ENCODE data around the gene ATP6V1G3. TPM values are rescaled to one million over a fixed set of nuclear protein-coding genes. Genes with fewer than 3 reads are reported as not detected.

Gene ATP6V1G3
- total and polyA plus RNA-seq, 2 of the 4 experiments (the other 2 are of a cell fraction) = not detected

- 100% methylated on average over 1 of the region's 7 CpGs; no CpG with 5 or more reads in 1 of the 2 experiments for WGBS, 2 experiments (ENCODE audit: extremely low coverage in 2 of 2, insufficient read length in 1 of 2)
- H3K9me1 ChIP-seq (ENCODE audit: insufficient read depth, low read length) = no peaks in the 10 kb centered on the region
Observed at GRCh38 chr1:198538579-198539364, 1.7 kb downstream of the ATP6V1G3 start.

More at GRCh38 chr1:198538579-198539364, 1.7 kb downstream of the ATP6V1G3 start:
- H2BK120ac ChIP-seq (ENCODE audit: low read depth, low read length) = no peak overlapping the region
- H4K8ac ChIP-seq (ENCODE audit: low read depth in 2 of 2, low read length in 2 of 2) = no peak overlapping the region
- no peak overlapping the region for H4K5ac ChIP-seq (ENCODE audit: low read depth, low read length)
- no peak overlapping the region for H2AK5ac ChIP-seq (ENCODE audit: low read depth, low read length)
- no peaks in the 10 kb centered on the region for H3K79me1 ChIP-seq (ENCODE audit: low read depth in 1 of 2, low read length in 2 of 2)
- ATAC-seq (ENCODE audit: low read depth) = no peak
- H2BK5ac ChIP-seq (ENCODE audit: low read depth, low read length, poor library complexity, severe bottlenecking) = no peak overlapping the region
- no peak overlapping the region for H3K9ac ChIP-seq (ENCODE audit: low read depth, low read length)
- dilution Hi-C loops (cut with HindIII; ENCODE audit: low sequenced_read_pairs, unreplicated experiment) = no loop called here
- no peak overlapping the region for H3K18ac ChIP-seq (ENCODE audit: low read depth, low read length)
- DNase-seq = no peak
- no peak overlapping the region for H2AFZ ChIP-seq (replicated peaks; ENCODE audit: low read length, poor library complexity)
- in situ Hi-C loops (cut with MboI; ENCODE audit: low sequenced_read_pairs) = no loop called here
- H3K9me3 ChIP-seq (ENCODE audit: control insufficient read depth, insufficient read depth, low read length) = no peaks in the 10 kb centered on the region
- no peak overlapping the region for H3K56ac ChIP-seq (ENCODE audit: extremely low read depth, insufficient read depth, low read length)
- ChIA-PET POLR2A (ENCODE audit: unreplicated experiment) (no interaction called here), CTCF (no interaction called here)
- no peak overlapping the region for H3K27ac ChIP-seq (ENCODE audit: insufficient read depth, low read length)
- no peak overlapping the region for H3K14ac ChIP-seq (replicated peaks; ENCODE audit: low read depth, low read length)
- no peaks in the 10 kb centered on the region for H3K36me3 ChIP-seq (ENCODE audit: control insufficient read depth, insufficient read depth, low read length)
- no peak overlapping the region for H2BK20ac ChIP-seq (ENCODE audit: low read depth, low read length)
- no peak overlapping the region for H3K4ac ChIP-seq (ENCODE audit: low read depth, low read length)
- no peak overlapping the region for H2BK15ac ChIP-seq (ENCODE audit: low read depth, low read length)
- BruUV-seq (replicated peaks) = no TSS peak
- H3K4me2 ChIP-seq (ENCODE audit: low read depth, low read length) = no peak overlapping the region
- H4K20me1 ChIP-seq (ENCODE audit: insufficient read depth, low read length) = no peaks in the 10 kb centered on the region
- H3K4me1 ChIP-seq (ENCODE audit: control insufficient read depth, insufficient read depth, low read length) = no peaks in the 10 kb centered on the region
- TF ChIP-seq SMC3 (IDR thresholded peaks at IDR 0.05; ENCODE audit: low read depth, low read length) (no peak), CHD1 (IDR thresholded peaks at IDR 0.05; ENCODE audit: low read depth, low read length) (no peak), MAZ (IDR thresholded peaks at IDR 0.05; ENCODE audit: borderline replicate concordance, low read depth, low read length) (no peak), MAFK (IDR thresholded peaks at IDR 0.05; ENCODE audit: low read depth, low read length) (no peak), USF2 (IDR thresholded peaks at IDR 0.05; ENCODE audit: low read depth, low read length) (no peak), RFX5 (IDR thresholded peaks at IDR 0.05; ENCODE audit: low read depth, low read length) (no peak), POLR2A (IDR thresholded peaks at IDR 0.05; ENCODE audit: low read depth, low read length) (no peak), CEBPB (IDR thresholded peaks at IDR 0.05; ENCODE audit: low read depth, low read length) (no peak), FOS (IDR thresholded peaks at IDR 0.05; ENCODE audit: low read depth, low read length) (no peak), RAD21 (IDR thresholded peaks at IDR 0.05; ENCODE audit: low read length) (no peak)
- intact Hi-C loops (cut with micrococcal nuclease) = no loop called here
- no peak overlapping the region for H3K23ac ChIP-seq (ENCODE audit: low read depth, low read length)
- H3K27me3 ChIP-seq (ENCODE audit: control insufficient read depth, insufficient read depth, low read length) = no peaks in the 10 kb centered on the region
- no peak overlapping the region for H2AK9ac ChIP-seq (replicated peaks; ENCODE audit: low read depth, low read length, poor library complexity)
- H4K91ac ChIP-seq (ENCODE audit: insufficient read depth, low read depth, low read length) = no peak overlapping the region
- H3K4me3 ChIP-seq (ENCODE audit: insufficient read depth, low read depth, low read length) = no peak overlapping the region

Data from IMR-90 (cell line).